ENCODE measurements around the gene SLC22A7.
A peak's percentile ranks its signal among the peaks of the same experiment; 100 is the strongest.
"Not testable (repeated sequence)": the region's sequence is repeated elsewhere in the genome, so short reads cannot be mapped to it uniquely, and the experiment has no call there.

Gene SLC22A7

DNA sequence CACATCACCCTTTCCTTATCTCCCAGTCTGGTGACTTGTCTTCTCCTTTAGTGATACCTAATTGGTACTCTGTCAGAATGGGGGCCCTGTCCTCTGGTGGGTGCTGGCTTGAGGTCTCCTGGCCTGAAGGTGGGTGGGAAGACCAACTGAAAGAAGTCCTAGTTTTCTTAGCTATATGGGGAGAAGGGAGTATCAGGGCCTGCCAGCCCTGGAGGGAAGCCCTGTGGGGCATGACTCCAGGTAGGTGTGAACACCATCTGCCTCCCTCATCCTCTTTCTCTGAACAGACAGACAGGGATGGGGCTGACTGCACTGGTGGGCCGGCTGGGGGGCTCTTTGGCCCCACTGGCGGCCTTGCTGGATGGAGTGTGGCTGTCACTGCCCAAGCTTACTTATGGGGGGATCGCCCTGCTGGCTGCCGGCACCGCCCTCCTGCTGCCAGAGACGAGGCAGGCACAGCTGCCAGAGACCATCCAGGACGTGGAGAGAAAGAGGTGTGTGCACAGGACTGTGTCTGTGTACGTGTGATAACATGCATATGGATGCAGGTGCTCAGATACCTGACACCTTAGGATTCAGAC, 5.8 kb downstream of the SLC22A7 start:
- no peak for DNase-seq

DNA sequence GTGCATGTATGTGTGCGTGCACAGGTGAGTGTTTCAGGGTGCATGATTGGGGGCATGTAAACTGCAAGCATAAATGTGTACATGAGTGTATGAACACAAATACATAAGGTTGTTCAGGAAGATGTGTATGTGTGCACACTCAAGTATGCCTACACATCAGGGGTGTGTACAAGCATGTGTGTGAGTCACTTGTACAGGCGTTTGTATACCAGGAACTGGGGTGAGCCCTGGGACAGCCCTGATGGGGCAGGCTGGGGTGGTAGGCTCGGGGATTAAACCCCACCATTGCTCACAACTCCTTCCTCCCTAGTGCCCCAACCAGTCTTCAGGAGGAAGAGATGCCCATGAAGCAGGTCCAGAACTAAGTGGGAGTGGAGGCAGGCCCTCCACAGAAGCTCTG, 6.3 kb downstream of the SLC22A7 start:
- DNase-seq = no peak

DNA sequence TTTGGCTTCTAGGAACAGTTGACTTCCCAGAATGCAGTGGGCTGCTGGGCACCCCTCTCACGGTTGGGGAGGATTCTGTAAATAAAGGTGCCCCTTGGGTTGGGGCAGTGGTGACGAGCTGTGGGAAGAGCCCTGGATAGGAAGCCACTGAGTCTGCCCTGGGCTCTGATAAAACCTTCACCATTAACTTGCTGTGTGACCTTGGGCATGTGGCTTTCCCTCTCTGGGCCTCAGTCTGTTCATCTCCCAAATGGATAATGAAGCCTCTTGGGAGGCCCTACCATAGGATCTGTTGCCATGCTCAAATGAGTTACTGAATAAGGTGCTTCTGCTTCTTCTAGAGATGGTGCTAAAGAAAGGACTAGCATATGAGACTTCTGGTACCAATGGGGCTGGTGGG, 6.8 kb downstream of the SLC22A7 start:
- DNase-seq = no peak

DNA sequence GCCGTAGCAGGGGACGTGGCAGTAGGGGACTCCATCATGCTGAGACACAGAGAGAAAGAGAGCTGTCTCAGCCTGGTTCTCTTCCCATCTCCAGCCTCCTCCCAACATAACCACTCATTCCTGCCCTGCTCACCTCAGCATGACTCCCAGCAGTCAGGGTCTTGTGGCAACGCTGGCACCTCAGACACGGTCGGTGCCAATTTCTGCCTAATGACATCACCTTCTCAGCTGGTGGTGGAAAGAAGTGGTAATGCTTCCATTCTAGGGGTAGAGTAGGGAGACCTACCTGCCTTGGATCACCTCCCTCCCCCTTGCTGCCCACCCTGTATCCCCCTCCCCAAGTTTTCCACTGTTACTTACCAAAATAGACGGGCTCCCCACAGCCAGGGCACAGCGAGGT, 8.0 kb downstream of the SLC22A7 start:
- DNase-seq = no peak

DNA sequence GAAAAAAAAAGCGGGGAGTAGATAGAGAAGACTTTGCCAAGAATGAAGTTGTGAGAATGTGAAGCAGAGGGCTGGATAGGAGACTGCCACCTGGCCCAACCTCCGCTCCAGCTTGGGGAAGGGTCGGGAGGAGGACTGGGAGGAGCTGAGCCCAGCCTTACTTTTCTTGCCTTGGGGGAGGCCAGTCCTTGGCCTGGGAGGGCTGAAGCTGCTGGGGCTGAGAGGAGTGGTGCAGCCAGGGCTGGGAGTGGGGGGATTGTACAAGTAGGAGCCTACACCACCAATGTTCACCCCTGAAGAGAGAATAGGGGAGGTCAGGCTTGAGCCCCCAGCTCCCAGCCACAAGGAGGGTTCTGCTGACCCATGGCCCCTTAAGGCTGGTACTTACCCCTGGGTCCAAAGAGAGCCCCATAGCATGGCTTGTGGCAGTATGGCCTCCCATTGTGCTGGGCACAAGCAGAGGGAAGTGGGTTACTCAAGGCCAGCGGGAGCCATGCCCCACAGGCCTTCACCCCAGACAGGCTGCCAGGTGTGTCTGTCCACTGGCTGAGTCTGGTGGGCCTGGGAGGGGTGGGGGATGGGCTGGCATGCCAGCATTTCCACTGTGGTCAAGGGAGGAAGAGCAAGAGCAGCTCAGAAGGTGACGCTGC, 9.5 kb downstream of the SLC22A7 start:
- no peak for DNase-seq

DNA sequence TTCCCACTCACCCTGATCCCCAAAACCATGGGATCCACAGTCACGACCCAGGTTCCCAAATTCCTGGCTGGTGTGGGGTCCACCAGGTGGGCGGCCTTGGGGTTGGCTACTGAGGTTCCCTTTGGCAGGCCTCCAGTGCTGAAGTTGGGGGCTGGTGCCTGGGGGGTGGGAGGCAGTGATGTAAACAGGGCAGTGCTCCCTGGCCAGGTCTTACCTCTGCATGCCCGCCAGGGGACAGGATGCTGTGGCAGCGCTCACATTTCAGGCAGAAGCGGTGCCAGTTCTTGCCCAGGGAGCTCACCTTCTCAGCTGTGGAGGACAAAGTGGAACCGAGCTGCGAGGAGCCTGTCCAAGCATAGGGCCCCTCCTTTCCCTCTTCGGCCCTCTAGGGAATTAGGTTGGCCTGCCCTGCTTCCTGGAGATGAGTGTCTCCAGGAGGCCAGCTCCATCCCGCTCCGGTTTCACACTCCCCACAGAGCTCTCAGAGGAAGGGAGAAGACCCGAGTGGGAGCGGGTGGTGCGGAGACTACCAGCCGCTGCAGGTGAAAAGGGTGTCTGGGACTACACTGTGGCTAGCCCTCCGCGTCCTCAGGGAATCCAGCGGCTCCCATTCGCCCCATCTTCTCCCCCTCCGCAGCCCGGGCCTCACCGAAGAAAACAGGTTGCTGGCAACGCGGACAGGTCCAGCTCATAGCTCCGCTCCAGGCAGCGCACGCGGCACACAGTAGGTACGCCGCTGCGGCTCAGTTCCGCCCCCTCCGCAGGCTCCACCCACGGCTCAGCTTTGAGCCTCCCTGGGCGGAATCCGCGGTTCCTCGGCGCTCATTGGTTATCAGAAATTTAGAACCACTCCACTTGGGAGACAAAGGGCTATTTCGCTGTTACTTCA, 10.3 kb downstream of the SLC22A7 start, which contains the start of gene CRIP3:
Gene CRIP3 (minus strand): TSS at position 726 of the 889 bp plus-strand sequence. CDS start 34 bp downstream, at position 692.
- DNase-seq = peak; percentile 62

DNA sequence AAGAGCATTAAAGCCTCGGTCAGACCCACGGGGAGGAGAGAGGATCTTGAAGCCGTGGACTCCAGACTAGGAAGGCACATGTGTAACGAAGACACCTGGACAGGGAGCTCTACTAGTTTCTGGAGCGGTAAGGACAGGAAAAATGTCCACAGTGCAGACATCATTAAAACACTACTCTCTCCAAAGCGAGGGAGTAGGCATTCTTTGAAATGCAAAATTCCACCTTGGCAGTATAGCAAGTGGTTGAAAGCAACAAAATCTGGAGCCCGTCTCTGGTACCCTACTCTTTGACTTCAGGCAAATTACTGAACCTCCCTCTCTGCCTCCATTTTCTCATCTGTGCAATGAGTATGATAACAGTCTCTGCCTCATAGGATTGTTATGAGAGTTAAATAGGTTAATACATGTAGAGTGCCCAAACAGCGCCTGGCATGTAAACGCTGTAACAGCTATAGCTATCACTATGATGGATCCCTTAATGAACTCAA, 11.0 kb downstream of the SLC22A7 start:
- DNase-seq = no peak

DNA sequence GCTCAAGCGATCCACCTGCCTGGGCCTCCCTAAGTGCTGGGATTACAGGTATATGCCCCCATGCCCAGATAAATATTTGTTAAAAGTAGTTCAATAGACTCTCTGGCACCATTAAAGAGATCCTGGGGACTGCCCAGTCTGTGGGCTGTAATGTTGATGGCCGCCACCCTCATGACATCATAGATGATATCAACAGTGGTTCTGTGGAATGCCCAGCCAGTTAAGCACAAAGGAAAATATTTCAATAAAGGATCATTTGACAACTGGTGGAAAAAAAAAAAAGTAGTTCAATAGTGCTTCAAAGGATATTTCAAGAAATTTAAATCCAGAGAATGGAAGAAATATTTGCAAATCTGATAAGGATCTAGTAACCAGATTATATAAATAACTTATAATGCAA, 12.1 kb downstream of the SLC22A7 start:
- DNase-seq = no peak

DNA sequence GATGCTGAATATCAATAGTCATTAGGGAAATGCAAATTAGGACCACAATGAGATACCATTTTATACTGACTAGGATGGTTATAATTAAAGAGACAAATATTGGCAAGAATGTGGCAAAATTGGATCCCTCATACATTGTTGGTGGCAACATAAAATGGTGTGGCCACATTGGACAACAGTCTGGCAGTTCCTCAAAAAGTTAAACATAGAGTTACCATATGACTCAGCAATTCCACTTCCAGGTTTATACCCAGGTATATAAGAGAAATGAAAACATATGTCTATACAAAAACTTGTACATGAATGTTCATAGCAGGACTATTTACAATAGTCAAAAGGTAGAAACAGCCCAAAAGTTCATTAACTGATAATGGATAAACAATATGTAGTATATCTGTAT, 12.6 kb downstream of the SLC22A7 start:
- DNase-seq = peak; percentile 65

DNA sequence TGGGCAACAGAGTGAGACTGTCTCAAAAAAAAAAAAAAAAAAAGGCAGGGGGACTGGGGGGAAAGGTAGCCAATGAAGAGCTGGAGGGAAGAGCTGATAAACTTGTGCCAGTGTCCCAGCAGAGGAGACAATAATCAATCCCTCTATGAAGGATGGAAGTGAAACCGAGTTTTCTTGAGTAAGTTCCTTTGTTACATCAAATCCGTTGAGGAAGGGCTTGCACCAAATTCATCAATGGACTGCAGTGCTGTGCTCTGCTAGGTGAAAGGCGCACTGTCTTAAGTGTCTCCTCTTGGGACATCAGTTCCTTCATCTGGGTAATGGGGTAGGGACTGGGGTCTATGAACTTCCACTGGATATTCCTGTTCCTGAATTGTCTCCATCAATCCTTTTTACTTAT, 13.6 kb downstream of the SLC22A7 start:
- DNase-seq = no peak

DNA sequence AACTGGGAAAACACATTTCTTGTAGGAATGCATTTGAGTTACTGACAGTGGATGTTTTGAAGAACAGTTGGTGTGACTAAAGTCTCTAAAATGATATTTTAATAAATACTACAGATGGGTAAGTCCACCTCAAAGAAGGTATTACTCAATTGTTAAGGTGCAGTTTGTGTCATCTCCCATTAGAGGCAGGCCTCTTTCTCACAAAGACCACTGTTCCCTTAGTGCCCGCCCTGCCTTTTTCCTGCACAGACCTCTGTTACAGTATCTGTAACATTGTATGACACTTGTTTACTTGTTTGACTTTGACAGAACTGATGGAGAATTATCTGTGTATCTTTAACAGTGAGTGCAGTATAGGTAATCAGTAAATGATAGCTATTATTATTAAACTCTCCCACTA, 15.8 kb downstream of the SLC22A7 start:
- no peak for DNase-seq

DNA sequence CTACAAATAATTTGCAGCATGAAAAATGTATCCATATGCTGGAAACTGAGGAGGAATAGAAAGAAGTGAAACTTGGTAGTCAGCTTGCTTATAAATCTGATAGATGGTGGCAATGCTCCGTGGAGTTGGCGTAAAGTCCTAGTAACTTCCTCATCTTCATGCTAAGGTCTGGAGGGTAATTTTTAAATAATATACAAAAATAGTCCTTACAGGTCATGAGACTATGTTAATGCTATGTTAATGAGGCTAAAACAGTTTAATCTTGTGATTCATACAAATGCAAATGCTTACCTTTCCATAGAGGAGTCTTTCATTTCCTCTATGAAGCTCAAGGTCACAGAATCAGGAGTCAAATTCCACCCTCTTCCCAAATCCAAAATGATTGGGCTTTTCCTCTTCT, 20.0 kb downstream of the SLC22A7 start:
- DNase-seq = no peak

DNA sequence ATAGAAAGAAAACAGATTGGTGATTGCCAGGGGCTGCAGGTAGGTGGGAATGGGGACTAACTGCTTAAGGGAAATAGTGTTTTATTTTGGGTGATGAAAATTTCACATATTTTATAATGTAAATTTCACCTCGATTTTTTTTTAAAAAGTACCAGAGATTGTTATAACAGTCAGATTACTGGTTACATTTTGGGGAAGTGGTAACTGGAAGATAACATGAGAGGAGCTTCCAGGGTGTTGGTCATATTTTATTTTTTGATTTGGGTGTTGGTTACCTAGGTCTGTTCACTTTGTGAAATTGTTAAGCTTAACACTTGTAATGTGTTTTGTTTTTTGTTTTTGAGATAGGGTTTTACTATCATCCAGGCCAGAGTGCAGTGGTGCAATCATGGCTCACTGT, 27.8 kb downstream of the SLC22A7 start:
- peak; percentile 41 for DNase-seq

DNA sequence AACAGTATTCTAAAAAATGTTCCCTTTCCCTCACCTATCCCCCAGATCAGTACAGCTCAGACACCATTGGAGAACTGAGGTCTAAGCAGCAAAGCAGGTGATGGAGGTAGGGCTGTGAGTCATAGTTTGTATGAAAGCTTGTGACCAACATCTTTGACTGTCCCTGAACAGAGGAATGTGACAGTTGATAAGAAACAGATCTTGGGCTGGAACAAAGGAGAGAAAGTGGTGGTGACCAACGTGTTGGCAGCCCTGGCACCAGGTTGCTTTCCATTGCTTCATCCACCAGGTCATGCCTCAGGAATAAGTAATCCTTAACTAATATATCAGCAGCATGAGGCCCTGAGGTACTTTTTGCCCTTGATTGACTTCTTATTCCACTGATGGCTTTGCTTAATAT, 30.5 kb downstream of the SLC22A7 start:
- no peak for DNase-seq

DNA sequence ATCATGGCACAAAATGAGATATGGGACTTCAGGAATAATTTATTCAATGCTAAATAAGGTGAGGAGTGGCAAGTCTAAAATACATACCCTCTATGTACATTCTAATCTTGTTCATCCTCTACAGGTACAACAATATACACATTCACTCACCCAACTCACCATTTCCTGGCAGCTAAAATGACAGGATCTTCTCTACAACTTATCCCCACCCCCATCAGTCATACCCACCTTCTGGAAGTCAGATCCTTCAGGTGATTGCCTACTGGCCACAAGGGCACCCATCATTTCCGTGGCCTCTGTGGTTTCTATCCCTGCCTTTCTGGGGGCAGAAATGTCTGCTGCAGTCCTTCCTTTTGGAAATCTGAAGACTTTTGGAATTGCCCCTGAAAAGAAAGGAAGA, 33.4 kb downstream of the SLC22A7 start:
- no peak for DNase-seq

DNA sequence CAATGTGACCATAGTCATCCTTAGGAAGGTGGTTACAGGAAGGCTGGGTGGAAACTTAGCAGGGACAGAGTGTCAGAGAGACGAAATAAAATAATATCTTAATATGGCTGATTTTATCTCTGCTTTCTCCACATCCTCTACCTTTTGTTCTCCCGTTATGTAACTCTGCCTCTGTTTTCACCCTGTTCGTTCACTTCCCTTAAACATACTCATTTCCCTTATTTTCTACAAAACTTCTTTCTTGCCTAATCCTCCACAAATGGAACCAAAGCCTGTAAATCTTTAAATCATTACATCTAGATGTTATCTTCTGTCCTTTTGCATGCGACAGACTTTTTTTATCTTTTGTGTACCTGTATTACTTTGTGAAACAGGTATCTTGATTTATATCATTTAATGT, 33.8 kb downstream of the SLC22A7 start:
- DNase-seq = peak; percentile 24

DNA sequence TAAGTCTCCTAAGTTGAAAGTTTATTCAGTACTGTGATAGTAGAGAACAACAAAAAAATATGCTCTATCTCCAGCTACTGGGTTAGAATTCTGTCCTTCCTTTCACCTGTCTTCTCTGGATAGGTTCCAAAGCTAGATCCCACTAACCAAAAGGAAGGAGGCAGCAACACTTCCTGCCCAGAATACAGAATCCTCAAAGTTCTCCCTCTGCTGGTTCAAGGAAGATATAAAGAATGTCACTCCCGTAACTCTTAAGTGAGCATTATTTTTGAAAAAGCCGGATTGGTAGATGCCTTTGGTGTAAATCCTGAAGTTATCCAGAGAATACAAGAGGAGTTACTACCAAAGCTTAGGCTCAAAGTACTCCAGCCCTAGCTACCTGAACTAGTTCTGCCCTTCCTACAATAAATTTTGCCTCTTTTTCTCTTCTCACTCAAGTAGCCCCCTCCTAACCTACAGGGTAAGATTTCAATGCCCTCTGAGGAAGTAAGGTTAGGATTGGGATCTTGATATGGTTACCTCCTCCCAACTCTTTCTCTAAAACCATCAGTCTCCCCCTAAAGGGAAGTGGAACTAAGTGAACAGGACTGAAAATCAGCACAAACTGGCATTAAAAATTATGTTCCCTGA, 36.5 kb downstream of the SLC22A7 start:
- DNase-seq = peak; percentile 68

DNA sequence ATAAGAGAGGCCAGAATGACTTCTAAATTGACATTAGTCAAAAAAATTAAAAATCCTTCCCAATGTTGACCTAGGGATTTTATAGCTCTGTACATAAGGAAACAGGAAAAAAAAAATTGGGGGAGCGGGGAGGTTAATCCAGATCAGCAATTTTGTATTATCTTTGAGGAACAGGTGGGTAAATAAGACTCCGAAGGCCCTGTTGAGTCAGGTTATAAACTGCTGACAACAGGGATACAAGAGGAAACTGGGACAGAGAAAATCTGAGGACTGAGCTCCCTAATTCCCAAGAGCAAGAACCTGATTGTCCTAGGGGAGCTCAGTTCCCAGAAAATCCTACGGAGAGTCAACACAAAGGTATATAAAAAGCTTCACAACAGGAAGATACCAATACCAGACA, 37.4 kb downstream of the SLC22A7 start:
- no peak for DNase-seq

DNA sequence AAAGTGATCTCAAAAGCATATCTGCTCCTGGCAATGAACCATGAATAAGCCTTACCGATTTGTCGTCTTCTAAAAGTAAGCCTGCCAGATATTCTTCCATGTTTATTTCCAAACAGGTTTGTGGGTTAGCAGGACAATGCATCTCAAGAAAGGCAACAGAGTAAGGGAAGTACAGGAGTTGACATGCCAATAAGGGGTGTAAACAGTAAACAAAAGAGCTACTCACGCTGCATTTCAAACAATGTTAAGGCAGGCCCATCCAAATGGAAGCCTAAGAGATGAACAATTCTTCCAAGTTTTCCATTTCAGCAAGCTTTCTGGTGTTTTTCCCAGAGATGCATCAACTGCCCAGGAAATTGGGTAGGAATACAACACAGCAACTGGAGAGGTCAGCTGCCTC, 38.3 kb downstream of the SLC22A7 start:
- no peak for DNase-seq

DNA sequence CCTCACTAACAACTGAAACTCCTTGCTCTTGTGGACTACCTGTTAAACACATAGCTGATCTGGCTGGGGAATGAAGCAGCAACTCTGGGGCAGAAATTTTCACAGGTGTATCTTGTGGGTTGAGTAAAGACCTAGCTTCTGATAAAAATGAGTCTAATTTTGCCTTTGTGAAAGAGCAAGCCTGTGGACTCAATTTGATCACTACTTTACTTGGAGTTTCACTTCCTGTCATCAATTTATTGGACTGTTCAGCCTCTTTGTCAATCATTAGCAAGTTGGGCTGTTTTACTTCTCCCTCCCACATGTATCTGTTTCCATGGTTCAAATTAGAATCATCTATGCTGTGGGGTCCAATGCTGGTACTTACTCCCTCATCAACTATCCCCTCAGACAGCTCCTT, 40.2 kb downstream of the SLC22A7 start:
- DNase-seq = no peak

DNA sequence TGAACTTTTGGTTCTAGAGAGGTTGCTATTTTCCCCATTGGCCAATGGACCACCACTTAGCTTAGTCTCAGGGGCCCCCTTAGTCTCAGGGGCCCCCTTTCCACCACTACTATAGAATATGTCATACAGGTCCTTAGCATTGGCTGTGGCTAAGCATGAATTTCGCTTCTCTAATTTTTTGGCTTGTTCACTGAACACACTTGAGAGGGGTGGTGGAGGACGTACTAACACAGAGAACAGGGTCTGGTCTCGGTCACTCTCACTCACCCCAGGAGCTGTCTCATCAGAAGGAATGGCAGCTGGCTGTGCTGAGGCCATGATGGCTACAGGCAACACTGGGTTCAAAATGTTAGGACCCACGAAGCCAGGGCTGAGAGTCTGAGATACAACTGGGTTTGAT, 41.1 kb downstream of the SLC22A7 start:
- no peak for DNase-seq

DNA sequence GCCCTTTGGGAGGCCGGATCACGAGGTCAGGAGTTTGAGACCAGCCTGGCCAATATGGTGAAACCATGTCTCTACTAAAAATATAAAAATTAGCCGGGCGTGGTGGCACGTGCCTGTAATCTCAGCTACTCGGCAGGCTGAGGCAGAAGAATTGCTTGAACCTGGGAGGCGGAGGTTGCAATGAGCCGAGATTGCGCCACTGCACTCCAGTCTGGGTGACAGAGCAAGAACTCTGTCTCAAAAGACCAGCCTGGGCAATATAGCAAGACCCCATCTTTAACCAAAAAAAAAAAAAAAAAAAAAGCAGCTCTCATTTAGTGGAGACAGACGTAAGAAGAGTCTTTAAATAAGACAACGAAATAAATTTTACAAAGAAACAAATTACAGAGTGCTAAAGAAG, 48.2 kb downstream of the SLC22A7 start:
- not testable (repeated sequence) for DNase-seq

DNA sequence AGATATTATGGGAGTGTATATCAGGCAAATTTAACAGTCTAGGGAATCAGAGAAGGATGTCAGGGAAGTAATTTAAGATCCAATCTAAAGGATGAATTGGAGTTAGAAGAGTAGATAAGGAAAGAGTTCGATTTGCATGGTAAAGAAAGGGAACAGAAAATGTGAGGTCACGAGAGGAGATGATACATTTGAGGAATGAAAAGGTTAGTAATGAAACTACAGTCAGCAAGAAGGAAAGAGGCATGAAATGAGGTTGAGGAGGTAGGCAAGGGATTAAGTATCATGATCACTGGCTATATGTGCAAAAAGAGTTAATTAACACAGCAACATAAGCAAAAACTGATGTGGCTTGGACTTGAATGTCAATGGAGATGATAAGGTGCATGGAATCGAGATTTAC, 49.0 kb downstream of the SLC22A7 start:
- no peak for DNase-seq

Measured in hematopoietic multipotent progenitor cell treated with erythropoietin and hydrocortisone succinate and interleukin-3 and kit ligand, for 4 days (in vitro differentiated cells).